ENCODE data around the gene P2RX6.
"Not testable (repeated sequence)": the region's sequence is repeated elsewhere in the genome, so short reads cannot be mapped to it uniquely, and the experiment has no call there.

P2RX6 gene

DNA sequence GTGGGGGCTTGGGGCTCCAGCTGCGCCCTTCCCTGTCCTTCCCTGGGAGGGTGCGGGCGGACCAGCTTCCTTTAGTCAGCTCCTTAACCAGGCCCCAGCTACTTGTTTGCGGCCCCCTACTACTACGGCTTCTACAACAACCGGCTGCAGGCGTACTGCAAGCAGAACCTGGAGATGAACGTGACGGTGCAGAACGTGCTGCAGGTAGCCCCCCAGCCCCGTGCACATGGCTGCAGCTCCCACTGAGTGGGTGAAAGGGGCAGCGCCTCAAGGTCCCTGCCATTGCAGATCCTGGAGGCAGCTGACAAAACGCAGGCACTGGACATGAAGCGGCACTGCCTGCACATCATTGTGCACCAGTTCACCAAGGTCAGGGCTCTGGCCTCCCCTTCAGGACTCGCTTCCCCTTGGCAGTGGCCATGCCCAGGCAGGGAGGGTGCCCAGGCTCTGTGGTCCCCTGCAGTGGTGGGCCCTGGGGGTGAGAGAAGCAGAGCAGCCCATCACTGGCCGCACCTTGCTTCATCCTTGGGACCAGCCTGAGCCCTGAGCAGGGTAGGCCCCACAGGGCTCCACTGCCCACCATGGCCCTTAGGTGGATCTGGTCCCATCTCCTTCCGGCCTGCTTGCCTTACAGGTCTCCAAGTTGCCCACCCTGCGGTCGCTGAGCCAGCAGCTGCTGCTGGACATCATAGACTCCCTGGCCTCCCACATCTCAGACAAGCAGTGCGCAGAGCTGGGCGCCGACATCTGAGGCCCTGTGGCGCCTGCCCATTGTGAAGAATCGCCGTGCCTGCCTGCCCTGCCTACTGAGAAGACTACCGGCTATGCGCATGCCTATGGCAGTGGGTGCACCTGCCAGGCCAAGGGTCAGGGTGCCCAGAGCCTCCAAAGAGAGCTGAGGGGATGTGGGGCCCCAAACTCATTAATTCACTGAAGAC lies 18.1 kb upstream of the P2RX6 start:
- Histone ChIP-seq H3K9ac (ENCODE audit: low read length) (no peak overlapping the region), H3K4me3 (ENCODE audit: low read depth, low read length) (no peak overlapping the region), H3K36me3 (ENCODE audit: control insufficient read depth, insufficient read depth, low read length) (peaks cover 67% of the 10 kb centered on the region), H3K27me3 (ENCODE audit: control insufficient read depth, insufficient read depth, low read length) (no peaks in the 10 kb centered on the region), H3K4me1 (ENCODE audit: control insufficient read depth, insufficient read depth, low read length) (peaks cover 5% of the 10 kb centered on the region; the same call in 1 of the 2 replicates), H3K9me3 (ENCODE audit: control insufficient read depth, insufficient read depth, low read depth, low read length) (no peaks in the 10 kb centered on the region), H3K27ac (ENCODE audit: low read depth, low read length) (no peak overlapping the region)

- peaks cover 58% of the 10 kb centered on the region for H3K36me3 ChIP-seq (ENCODE audit: control insufficient read depth, insufficient read depth, low read length)
- no peak overlapping the region for H3K4me3 ChIP-seq (ENCODE audit: low read depth, low read length)
- H3K4me1 ChIP-seq (ENCODE audit: control insufficient read depth, insufficient read depth, low read length): peaks cover 5% of the 10 kb centered on the region; the same call in 1 of the 2 replicates
- H3K27me3 ChIP-seq (ENCODE audit: control insufficient read depth, insufficient read depth, low read length): no peaks in the 10 kb centered on the region
- no peaks in the 10 kb centered on the region for H3K9me3 ChIP-seq (ENCODE audit: control insufficient read depth, insufficient read depth, low read depth, low read length)
- H3K9ac ChIP-seq (ENCODE audit: low read length): no peak overlapping the region
- H3K27ac ChIP-seq (ENCODE audit: low read depth, low read length): no peak overlapping the region
Observed at GRCh38 chr22:20997536-20998257, 17.3 kb upstream of the P2RX6 start.

- Histone ChIP-seq H3K4me1 (ENCODE audit: control insufficient read depth, insufficient read depth, low read length) (peaks cover 10% of the 10 kb centered on the region), H3K27ac (ENCODE audit: low read depth, low read length) (no peak overlapping the region), H3K9me3 (ENCODE audit: control insufficient read depth, insufficient read depth, low read depth, low read length) (no peaks in the 10 kb centered on the region), H3K4me3 (ENCODE audit: low read depth, low read length) (no peak overlapping the region), H3K9ac (ENCODE audit: low read length) (no peak overlapping the region), H3K36me3 (ENCODE audit: control insufficient read depth, insufficient read depth, low read length) (peaks cover 49% of the 10 kb centered on the region), H3K27me3 (ENCODE audit: control insufficient read depth, insufficient read depth, low read length) (no peaks in the 10 kb centered on the region)
Observed at GRCh38 chr22:20998411-20999336, 16.3 kb upstream of the P2RX6 start.

DNA sequence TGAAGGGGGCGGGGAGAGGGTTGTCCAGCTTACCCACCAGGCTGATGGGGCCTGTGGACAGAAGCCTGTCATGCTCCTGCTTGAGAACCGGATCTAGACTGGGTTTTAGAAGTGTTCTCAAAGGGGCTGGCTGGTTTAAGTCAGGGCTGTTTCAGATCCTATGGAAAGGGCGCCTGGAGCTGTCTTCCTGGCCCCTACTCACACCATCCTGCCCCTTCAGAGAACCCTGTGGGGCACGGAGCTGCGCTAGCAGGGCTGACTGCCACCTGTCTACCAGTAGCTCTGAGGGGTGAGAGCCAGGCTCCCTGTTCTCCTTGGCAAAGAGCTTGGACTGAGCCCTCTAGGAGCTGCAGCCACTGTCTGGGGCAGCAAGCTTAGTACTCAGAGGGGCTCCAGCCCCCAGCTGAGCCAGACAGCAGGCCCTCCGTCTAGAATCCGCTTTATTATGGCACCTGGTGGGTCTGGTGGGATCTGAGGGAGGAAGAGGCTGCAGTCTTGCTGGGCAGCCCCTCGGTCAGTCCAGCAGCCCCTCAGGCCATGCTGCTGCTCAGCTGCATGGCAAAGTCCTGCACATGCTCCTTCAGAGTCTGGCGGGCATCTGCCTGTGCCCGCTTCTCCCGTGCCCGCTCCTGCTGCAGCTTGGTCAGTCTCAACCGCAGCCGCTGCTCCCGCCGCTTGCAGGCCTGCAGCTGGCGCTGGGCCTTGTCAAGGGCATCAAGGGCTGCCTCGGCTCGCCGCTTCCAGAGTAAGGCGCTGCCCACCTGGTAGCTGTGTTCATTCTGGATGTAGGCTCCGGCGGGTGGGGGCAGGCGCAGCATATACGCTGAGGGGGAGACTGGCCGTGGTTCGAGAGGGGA lies 15.4 kb upstream of the P2RX6 start:
- H3K27me3 ChIP-seq (ENCODE audit: control insufficient read depth, insufficient read depth, low read length): no peaks in the 10 kb centered on the region
- H3K9me3 ChIP-seq (ENCODE audit: control insufficient read depth, insufficient read depth, low read depth, low read length): no peaks in the 10 kb centered on the region
- no peak overlapping the region for H3K9ac ChIP-seq (ENCODE audit: low read length)
- no peak overlapping the region for H3K4me3 ChIP-seq (ENCODE audit: low read depth, low read length)
- H3K4me1 ChIP-seq (ENCODE audit: control insufficient read depth, insufficient read depth, low read length): peaks cover 10% of the 10 kb centered on the region
- no peak overlapping the region for H3K27ac ChIP-seq (ENCODE audit: low read depth, low read length)
- H3K36me3 ChIP-seq (ENCODE audit: control insufficient read depth, insufficient read depth, low read length): peaks cover 40% of the 10 kb centered on the region

GRCh38 chr22:21000207-21000986 lies 14.6 kb upstream of the P2RX6 start:
- H3K4me1 ChIP-seq (ENCODE audit: control insufficient read depth, insufficient read depth, low read length): peaks cover 10% of the 10 kb centered on the region
- no peak overlapping the region for H3K27ac ChIP-seq (ENCODE audit: low read depth, low read length)
- peaks cover 40% of the 10 kb centered on the region for H3K36me3 ChIP-seq (ENCODE audit: control insufficient read depth, insufficient read depth, low read length)
- H3K9me3 ChIP-seq (ENCODE audit: control insufficient read depth, insufficient read depth, low read depth, low read length): no peaks in the 10 kb centered on the region
- H3K9ac ChIP-seq (ENCODE audit: low read length): peak overlapping the region; percentile 95
- no peaks in the 10 kb centered on the region for H3K27me3 ChIP-seq (ENCODE audit: control insufficient read depth, insufficient read depth, low read length)
- H3K4me3 ChIP-seq (ENCODE audit: low read depth, low read length): peak overlapping the region; percentile 83

DNA sequence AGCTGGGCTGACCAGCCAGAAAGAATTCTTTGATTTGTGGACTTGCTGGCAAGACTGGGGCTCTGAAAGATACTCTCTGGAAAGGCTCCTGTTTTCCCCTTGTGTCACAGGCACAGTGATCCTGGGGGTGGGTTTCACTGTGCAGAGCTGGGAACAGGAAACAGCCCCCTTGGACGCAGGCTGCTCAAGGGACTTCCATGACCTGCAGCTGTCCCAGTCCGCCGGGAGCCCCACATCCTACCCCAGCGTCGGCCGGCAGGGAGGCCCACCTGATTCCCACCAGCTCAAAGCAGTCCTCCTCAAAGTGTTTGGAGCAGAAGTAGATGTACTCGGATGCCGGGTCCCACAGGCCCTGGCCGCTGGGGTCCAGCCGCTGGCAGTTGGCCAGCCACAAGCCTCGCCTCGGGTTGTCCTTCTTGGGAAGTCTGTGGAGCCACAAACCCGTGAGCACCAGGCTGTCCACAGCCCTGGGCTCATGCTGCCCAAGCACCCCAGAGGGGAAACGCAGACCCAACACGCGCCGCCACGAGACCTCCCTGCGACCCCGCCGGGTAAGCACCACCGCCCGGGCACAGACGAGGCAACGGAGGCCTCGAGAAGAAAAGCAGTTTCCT lies 13.9 kb upstream of the P2RX6 start:
- Histone ChIP-seq H3K4me3 (ENCODE audit: low read depth, low read length) (peak overlapping the region; percentile 83), H3K36me3 (ENCODE audit: control insufficient read depth, insufficient read depth, low read length) (peaks cover 34% of the 10 kb centered on the region), H3K9me3 (ENCODE audit: control insufficient read depth, insufficient read depth, low read depth, low read length) (no peaks in the 10 kb centered on the region), H3K27ac (ENCODE audit: low read depth, low read length) (peak overlapping the region; percentile 87), H3K9ac (ENCODE audit: low read length) (peak overlapping the region; percentile 95), H3K27me3 (ENCODE audit: control insufficient read depth, insufficient read depth, low read length) (no peaks in the 10 kb centered on the region), H3K4me1 (ENCODE audit: control insufficient read depth, insufficient read depth, low read length) (peaks cover 10% of the 10 kb centered on the region)

- Histone ChIP-seq H3K9me3 (ENCODE audit: control insufficient read depth, insufficient read depth, low read depth, low read length) (no peaks in the 10 kb centered on the region), H3K9ac (ENCODE audit: low read length) (peak within 1 kb of the TSS; percentile 95), H3K4me3 (ENCODE audit: low read depth, low read length) (peak within 1 kb of the TSS; percentile 83), H3K27me3 (ENCODE audit: control insufficient read depth, insufficient read depth, low read length) (no peaks in the 10 kb centered on the region), H3K4me1 (ENCODE audit: control insufficient read depth, insufficient read depth, low read length) (peaks cover 10% of the 10 kb centered on the region), H3K36me3 (ENCODE audit: control insufficient read depth, insufficient read depth, low read length) (peaks cover 27% of the 10 kb centered on the region), H3K27ac (ENCODE audit: low read depth, low read length) (peak within 1 kb of the TSS; percentile 87)
Observed at GRCh38 chr22:21001601-21002325, 13.2 kb upstream of the P2RX6 start, which contains the start of gene THAP7. Gene THAP7, minus strand, starts transcription at chr22:21002118. Its CDS starts 207 bp downstream, at chr22:21001911.

DNA sequence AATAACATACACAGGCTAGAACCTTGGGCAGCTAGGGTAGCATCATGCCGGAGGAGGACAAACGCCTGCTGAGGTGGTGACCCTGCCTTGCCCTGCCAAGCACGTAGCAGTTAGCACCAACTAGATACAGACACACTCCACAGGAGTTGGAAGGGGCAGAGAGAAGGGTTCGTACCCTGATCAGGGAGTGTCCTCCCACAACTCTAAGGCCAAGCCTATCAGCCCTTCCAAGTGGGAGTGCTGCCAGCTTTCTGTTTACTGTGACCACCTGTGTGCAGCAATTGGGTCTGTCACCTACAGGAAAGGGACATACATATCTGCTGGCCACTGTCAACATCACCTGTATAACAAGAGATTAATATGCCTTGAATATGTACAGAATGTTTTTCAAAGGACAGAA lies 11.2 kb upstream of the P2RX6 start:
- Histone ChIP-seq H3K27ac (ENCODE audit: low read depth, low read length) (no peak overlapping the region), H3K9me3 (ENCODE audit: control insufficient read depth, insufficient read depth, low read depth, low read length) (no peaks in the 10 kb centered on the region), H3K36me3 (ENCODE audit: control insufficient read depth, insufficient read depth, low read length) (peaks cover 16% of the 10 kb centered on the region), H3K4me1 (ENCODE audit: control insufficient read depth, insufficient read depth, low read length) (peaks cover 10% of the 10 kb centered on the region), H3K4me3 (ENCODE audit: low read depth, low read length) (no peak overlapping the region), H3K9ac (ENCODE audit: low read length) (no peak overlapping the region), H3K27me3 (ENCODE audit: control insufficient read depth, insufficient read depth, low read length) (no peaks in the 10 kb centered on the region)

DNA sequence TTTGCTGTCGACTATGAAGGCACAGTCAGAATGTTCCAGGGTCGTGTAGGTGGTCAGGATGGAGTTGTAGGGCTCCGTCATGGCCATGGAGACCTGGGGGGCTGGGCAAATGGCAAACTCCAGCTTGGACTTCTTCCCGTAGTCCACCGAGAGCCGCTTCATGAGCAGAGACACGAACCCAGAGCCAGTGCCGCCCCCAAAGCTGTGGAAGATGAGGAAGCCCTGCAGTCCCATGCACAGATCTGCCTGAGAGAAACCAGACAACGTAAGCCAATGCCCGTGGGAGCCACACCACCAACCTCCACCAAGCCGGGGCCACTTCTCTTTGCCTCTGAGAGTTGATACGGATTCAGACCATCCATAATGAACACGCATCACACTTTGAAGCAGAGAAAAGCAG lies 5.8 kb upstream of the P2RX6 start:
- H3K36me3 ChIP-seq (ENCODE audit: control insufficient read depth, insufficient read depth, low read length); H3K27ac ChIP-seq (ENCODE audit: low read depth, low read length); H3K9me3 ChIP-seq (ENCODE audit: control insufficient read depth, insufficient read depth, low read depth, low read length); H3K27me3 ChIP-seq (ENCODE audit: control insufficient read depth, insufficient read depth, low read length); H3K9ac ChIP-seq (ENCODE audit: low read length); H3K4me3 ChIP-seq (ENCODE audit: low read depth, low read length): not testable (repeated sequence)
- H3K4me1 ChIP-seq (ENCODE audit: control insufficient read depth, insufficient read depth, low read length): peaks cover 16% of the 10 kb centered on the region

Measured in HUES6 (cell line).